Measurements from ENCODE around the gene MAP7D1. TPM values are rescaled to one million over a fixed set of nuclear protein-coding genes. Genes with fewer than 3 reads are reported as not detected.
"Not testable (repeated sequence)": the region's sequence is repeated elsewhere in the genome, so short reads cannot be mapped to it uniquely, and the experiment has no call there.

The MAP7D1 gene
- total RNA-seq, 1 donor from 2014 or later, result 103 TPM

- H3K27ac Mint-ChIP-seq, result peak overlapping the region; percentile 95
These were observed 1.6 kb upstream of the MAP7D1 start for GRCh38 chr1:36154335-36154734.

GRCh38 chr1:36154765-36155407 is 1.1 kb upstream of the MAP7D1 start:
- Mint-ChIP-seq H3K4me1 (peaks cover 53% of the 10 kb centered on the region), H3K9me3 (no peaks in the 10 kb centered on the region), H3K27me3 (ENCODE audit: low read depth) (no peaks in the 10 kb centered on the region), H3K36me3 (no peaks in the 10 kb centered on the region), H3K4me3 (peak overlapping the region; percentile 74), H3K27ac (peak overlapping the region; percentile 95)
- DNase-seq (ENCODE audit: low spot score in 2 of 2, unreplicated experiment in 2 of 2), result no peak
- no peak for TF ChIP-seq CTCF (IDR thresholded peaks at IDR 0.05; ENCODE audit: unreplicated experiment)

More at GRCh38 chr1:36154335-36154734, 1.6 kb upstream of the MAP7D1 start:
- DNase-seq (ENCODE audit: low spot score in 2 of 2, unreplicated experiment in 2 of 2), result no peak
- Mint-ChIP-seq H3K36me3 (no peaks in the 10 kb centered on the region), H3K27me3 (ENCODE audit: low read depth) (no peaks in the 10 kb centered on the region), H3K4me1 (peaks cover 53% of the 10 kb centered on the region), H3K4me3 (peak overlapping the region; percentile 74), H3K9me3 (no peaks in the 10 kb centered on the region)
- TF ChIP-seq CTCF (IDR thresholded peaks at IDR 0.05; ENCODE audit: unreplicated experiment), result no peak

GRCh38 chr1:36156329-36157114 is 562 bp downstream of the MAP7D1 start:
- Mint-ChIP-seq H3K27ac (peak overlapping the region; percentile 91), H3K4me3 (peak overlapping the region; percentile 81), H3K9me3 (no peaks in the 10 kb centered on the region)

GRCh38 chr1:36157115-36157903 is 1.3 kb downstream of the MAP7D1 start:
- Mint-ChIP-seq H3K4me3 (peak overlapping the region; percentile 81), H3K27ac (peak overlapping the region; percentile 91), H3K36me3 (no peaks in the 10 kb centered on the region), H3K27me3 (ENCODE audit: low read depth) (no peaks in the 10 kb centered on the region), H3K9me3 (no peaks in the 10 kb centered on the region), H3K4me1 (peaks cover 53% of the 10 kb centered on the region)
- TF ChIP-seq CTCF (IDR thresholded peaks at IDR 0.05; ENCODE audit: unreplicated experiment), result no peak
- no peak for DNase-seq (ENCODE audit: low spot score in 2 of 2, unreplicated experiment in 2 of 2)

More at GRCh38 chr1:36156329-36157114, 562 bp downstream of the MAP7D1 start:
- no peak for TF ChIP-seq CTCF (IDR thresholded peaks at IDR 0.05; ENCODE audit: unreplicated experiment)
- no peaks in the 10 kb centered on the region for H3K27me3 Mint-ChIP-seq (ENCODE audit: low read depth)
- peaks cover 51% of the 10 kb centered on the region for H3K4me1 Mint-ChIP-seq
- DNase-seq (ENCODE audit: low spot score in 2 of 2, unreplicated experiment in 2 of 2), result peak in 1 of 2 experiments; percentile 73
- no peaks in the 10 kb centered on the region for H3K36me3 Mint-ChIP-seq

- DNase-seq (ENCODE audit: low spot score in 2 of 2, unreplicated experiment in 2 of 2), result no peak
- no peak for TF ChIP-seq CTCF (IDR thresholded peaks at IDR 0.05; ENCODE audit: unreplicated experiment)
- H3K4me3 Mint-ChIP-seq, result peak overlapping the region; percentile 81
- peak overlapping the region; percentile 91 for H3K27ac Mint-ChIP-seq
- no peaks in the 10 kb centered on the region for H3K27me3 Mint-ChIP-seq (ENCODE audit: low read depth)
- no peaks in the 10 kb centered on the region for H3K36me3 Mint-ChIP-seq
- H3K9me3 Mint-ChIP-seq, result no peaks in the 10 kb centered on the region
- peaks cover 62% of the 10 kb centered on the region for H3K4me1 Mint-ChIP-seq
These were observed 2.2 kb downstream of the MAP7D1 start for GRCh38 chr1:36157973-36158826.

GRCh38 chr1:36158827-36159252 is 2.9 kb downstream of the MAP7D1 start:
- peaks cover 64% of the 10 kb centered on the region for H3K4me1 Mint-ChIP-seq
- not testable (repeated sequence) for H3K27ac Mint-ChIP-seq; H3K9me3 Mint-ChIP-seq; DNase-seq (ENCODE audit: low spot score in 2 of 2, unreplicated experiment in 2 of 2); H3K36me3 Mint-ChIP-seq; H3K27me3 Mint-ChIP-seq (ENCODE audit: low read depth)
- H3K4me3 Mint-ChIP-seq, result peak overlapping the region; percentile 81
